Measurements from ENCODE around the gene CCDC126.
"Not testable (repeated sequence)": the region's sequence is repeated elsewhere in the genome, so short reads cannot be mapped to it uniquely, and the experiment has no call there.

The CCDC126 gene

GRCh38 chr7:23633417-23633816 is 36.2 kb downstream of the CCDC126 start:
- no peak for DNase-seq

- no peak for DNase-seq
Observed at GRCh38 chr7:23645822-23646221, 48.6 kb downstream of the CCDC126 start.

GRCh38 chr7:23653942-23654341 is 56.8 kb downstream of the CCDC126 start:
- DNase-seq: no peak

- DNase-seq: no peak
Observed at GRCh38 chr7:23654508-23654907, 57.3 kb downstream of the CCDC126 start.

GRCh38 chr7:23655433-23655832 is 58.3 kb downstream of the CCDC126 start:
- no peak for DNase-seq

- no peak for DNase-seq
Observed at GRCh38 chr7:23658831-23659427, 61.7 kb downstream of the CCDC126 start.

GRCh38 chr7:23661385-23661784 is 64.2 kb downstream of the CCDC126 start:
- DNase-seq: no peak

- DNase-seq: no peak
Observed at GRCh38 chr7:23662124-23662983, 65.2 kb downstream of the CCDC126 start.

GRCh38 chr7:23662984-23663313 is 65.8 kb downstream of the CCDC126 start:
- DNase-seq: no peak

GRCh38 chr7:23664122-23664521 is 66.9 kb downstream of the CCDC126 start:
- DNase-seq: no peak

- DNase-seq: no peak
Observed at GRCh38 chr7:23672033-23672432, 74.9 kb downstream of the CCDC126 start.

- DNase-seq: peak; percentile 78 to 84
Observed at GRCh38 chr7:23679898-23680413, 82.8 kb downstream of the CCDC126 start, which contains the start of gene FAM221A. TSS of gene FAM221A (plus strand) at chr7:23680199. CDS start at chr7:23680219, 20 bp downstream.

- DNase-seq: peak; percentile 40 to 54
Observed at GRCh38 chr7:23680414-23681405, 83.5 kb downstream of the CCDC126 start.

- DNase-seq: not testable (repeated sequence)
Observed at GRCh38 chr7:23684041-23684440, 86.9 kb downstream of the CCDC126 start.

- no peak for DNase-seq
Observed at GRCh38 chr7:23685731-23686130, 88.5 kb downstream of the CCDC126 start.

GRCh38 chr7:23687011-23687410 is 89.8 kb downstream of the CCDC126 start:
- no peak for DNase-seq

- no peak for DNase-seq
Observed at GRCh38 chr7:23689165-23689564, 92.0 kb downstream of the CCDC126 start.

- no peak for DNase-seq
Observed at GRCh38 chr7:23691320-23691719, 94.1 kb downstream of the CCDC126 start.

- DNase-seq: no peak
Observed at GRCh38 chr7:23693224-23693623, 96.0 kb downstream of the CCDC126 start.
